Stimulated activated CD4-positive, alpha-beta T cell treated with anti-CD3 and anti-CD28 coated beads, Interleukin-15, amount 100 ng/mL, for 24 hours (primary cell): ENCODE data around the gene ENPP3.

ENCODE experiments used
- DNase-seq: peaks from one replicate; pipeline ENCODE4 v3.0.0-alpha.2; 2020

The ENPP3 gene

DNA sequence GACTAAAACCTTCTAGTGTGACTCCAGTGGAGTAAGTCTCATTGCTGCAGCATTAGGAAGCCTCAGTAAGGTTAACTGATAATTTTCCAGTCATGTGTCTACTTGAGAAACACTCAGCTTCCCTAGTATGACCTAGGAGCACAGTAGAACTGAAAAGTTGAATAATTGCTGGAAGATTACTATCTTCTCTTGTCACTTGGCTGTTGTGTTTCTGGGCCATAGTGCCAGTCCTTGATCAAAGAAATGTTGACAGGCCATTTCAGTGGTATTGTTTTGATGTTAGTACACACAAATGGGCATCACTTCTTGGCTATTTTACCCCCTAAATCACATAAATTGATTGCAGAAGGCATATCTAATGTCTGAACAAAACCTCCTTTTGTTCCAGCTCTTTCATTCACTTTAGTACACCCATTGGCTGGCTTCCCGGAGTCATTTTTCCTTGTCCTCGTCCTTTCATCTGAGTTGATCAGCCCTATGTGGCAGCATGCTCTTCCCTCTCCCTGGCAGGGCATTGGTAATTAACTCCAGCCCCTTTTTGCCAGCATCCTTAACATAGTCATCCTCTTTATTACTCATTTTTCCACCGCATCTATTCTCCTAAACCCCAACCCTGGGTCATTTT, 6.0 kb downstream of the ENPP3 start:
- DNase-seq = no peak

DNA sequence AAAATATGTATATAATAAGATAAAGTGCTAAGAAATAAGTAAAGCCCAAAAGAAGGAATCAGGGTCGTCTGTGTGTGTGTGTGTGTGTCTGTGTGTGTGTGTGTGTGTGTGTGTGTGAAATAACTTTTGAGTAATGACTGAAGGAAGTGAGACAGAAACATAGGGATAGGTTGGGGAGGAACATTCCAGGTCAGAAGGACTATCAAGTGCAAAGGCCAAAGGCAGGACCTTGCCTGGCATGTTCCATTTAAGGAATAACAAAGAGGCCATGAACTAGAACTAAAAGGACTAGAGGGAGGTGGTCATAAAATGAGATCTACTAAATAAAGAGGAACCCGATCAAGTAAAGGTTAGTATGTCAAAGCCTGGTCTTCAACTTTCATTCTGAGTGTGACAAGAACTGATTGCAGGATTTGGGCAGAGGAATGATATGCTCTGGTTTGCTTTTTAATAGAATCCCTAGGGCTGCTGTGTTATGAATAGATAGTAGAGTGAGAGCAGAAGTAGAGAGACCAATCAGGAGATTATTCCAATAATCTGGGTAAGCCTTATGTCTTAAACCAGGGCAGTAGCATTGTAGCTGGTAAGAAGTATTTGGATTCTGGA, 6.9 kb downstream of the ENPP3 start:
- DNase-seq = no peak

DNA sequence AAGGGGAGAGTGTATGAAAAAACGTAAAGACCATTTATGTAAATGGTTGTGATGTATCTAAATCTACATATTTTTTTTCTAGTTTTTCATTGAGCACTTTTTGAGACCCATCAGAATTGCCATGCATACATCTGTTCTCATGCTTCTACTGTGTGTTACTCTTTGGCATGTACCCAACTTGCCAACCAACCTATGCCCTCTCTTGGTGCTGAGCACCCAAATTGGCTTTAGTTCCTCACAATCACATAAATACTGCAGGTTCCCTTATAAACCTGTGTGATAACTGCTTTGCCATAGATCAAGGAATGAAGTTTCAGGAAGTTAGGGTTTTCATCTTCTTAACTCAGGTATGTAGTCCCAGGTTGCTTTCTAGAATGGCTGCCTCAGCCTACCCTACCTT, 7.8 kb downstream of the ENPP3 start:
- no peak for DNase-seq

DNA sequence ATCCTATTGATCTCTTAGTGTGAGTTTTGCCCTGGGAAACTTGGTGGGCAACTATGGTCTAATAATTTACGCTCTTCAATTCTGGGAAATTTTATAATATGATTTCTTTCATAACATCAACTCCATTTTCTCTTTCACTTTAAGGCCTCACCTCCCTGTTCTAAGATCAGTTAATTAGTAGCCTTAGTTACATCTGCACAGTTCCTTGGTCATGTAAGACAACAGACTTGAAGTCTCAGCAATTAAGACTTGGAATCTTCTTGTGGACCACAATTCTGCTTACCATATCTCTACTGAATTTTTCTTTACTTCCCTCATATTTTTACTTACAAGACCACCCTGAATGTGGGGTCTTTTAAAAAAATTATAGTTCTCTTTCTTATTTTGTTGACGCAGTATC, 8.7 kb downstream of the ENPP3 start:
- no peak for DNase-seq

DNA sequence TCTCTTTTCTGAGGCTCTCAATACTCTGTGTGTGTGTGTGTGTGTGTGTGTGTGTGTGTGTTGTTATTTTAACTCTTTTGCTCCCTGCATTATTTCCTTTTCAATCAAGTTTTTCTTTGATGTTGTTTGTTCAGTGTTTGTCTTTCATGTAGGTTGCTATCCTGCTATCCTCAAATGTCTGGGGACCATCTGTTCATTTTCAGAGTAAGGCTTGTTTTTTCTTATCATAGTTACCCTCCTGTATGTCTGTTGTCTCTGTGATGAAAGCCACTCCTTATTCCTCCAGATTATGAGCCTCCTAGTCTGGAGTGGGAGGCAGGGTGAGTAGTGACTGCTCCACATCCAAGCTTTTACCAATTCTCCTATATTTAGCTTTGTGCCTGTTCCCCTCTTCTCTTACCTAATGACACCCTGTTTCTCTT, 9.2 kb downstream of the ENPP3 start:
- DNase-seq = no peak

DNA sequence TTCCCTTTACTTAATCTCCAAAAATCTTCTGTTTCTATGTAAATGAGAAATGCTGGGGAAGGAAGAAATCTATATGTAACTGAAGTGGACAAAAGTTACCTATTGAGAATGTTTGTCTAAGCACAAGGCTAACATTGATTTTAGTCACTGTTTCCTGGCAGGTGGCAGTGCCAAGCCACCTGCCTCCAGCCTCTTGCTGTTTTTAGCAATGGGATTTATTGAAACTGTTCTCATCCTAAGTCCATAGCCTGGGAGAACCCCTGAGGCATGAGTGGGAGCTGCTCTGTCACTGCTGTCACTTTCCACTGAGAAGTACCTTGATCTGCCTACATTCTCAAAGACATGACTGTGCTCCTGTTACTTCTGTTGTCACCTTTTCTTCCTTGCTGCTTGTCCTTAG, 14.7 kb downstream of the ENPP3 start:
- DNase-seq = no peak

DNA sequence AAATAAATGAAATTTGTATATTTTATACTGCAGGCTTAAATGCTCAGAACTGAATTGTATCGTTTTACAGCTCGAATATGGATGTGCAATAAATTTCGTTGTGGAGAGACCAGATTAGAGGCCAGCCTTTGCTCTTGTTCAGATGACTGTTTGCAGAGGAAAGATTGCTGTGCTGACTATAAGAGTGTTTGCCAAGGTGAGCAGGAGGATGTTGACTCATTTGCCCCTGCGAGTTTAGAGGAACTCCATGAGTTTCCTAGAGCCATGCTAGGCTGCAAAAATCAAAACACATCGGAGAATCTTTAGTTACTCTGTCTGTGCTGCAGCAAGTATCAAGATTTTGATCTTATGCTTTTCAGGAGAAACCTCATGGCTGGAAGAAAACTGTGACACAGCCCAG, 15.4 kb downstream of the ENPP3 start:
- DNase-seq = no peak

DNA sequence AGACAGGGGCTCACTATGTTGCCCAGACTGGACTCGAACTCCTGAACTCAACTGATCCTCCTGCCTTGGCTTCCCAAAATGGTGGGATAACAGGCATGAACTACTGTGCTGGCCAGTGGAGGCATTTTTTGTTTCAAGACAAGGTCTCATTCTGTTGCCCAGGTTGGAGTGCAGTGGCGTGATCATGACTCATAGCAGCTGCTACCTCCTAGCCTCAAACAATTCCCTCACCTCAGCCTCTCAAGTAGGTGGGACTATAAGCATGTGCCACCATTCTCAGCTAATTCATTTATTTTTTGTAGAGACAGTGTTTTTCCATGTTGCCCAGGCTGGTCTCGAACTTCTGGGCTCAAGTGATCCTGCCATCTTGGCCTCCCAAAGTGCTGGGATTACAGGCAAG, 17.2 kb downstream of the ENPP3 start:
- DNase-seq = no peak

DNA sequence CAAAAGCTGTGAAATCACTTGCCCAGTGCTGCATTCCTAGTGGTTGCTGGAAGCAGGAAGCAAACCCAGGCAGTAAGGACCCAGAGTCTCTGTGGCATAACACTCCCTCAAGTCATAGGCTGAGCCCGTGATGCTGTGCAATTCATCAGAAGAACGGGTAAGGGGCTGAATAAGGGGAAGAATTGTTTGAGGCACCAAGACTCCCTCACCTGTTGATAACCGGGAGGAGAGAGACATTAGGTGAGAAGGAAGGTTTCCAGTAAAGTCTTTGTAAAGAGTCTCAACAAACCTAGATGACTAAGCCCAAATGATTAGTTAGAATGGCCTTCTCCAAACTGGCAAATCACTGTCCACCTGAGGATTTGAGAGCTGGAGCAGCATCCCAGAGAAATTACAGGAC, 18.3 kb downstream of the ENPP3 start:
- DNase-seq = no peak

DNA sequence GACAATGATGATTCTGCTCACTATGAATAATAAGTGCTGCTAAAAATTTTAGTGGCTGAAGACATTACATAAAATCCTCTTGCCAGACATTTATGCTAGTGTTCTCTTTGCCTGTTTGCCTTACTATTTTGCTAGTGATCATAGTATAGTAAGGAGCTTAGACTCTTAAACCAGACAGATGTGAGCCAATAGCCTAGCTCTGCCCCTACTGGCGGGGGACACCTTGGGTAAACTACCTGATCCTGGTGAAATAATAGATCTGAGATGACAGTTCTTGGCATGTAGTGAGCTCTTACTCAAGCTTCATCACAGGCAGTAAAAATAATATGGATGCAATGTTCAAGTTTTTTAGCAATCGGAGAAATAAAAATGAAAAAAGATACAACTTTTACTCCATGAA, 18.8 kb downstream of the ENPP3 start:
- no peak for DNase-seq

DNA sequence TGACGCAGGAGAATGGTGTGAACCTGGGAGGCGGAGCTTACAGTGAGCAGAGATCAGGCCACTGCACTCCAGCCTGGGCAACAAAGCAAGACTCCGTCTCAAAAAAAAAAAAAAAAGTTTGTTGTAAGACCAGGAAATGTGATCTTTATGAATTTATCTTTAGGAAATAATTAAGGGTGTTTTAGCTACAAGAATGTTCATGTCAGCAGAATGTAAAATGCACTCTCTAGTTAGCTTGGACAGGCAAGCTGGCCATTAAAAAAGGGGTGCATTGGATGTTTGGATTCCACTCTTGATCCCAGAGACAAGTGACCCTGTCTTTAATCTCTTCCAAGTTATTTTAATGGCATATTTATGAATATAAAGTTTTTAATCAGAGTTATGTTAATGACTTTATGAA, 19.6 kb downstream of the ENPP3 start:
- no peak for DNase-seq

DNA sequence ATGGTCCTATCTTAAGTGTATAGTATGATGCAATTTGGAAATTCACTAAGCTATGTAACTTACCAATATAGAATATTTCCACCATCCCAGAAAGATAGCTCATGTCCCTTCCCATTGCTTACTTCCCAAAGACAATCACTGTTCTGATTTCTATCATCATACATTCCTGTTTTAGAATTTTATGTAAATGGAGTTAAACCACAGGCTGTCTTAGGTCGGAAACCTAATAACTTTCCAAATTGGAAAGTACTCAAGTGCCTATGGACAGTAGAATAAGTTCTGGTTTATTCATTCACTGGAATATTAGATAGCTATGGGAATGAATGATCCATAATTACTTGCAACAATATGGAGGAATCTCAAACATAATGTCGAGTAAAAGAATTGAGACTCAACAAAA, 20.1 kb downstream of the ENPP3 start:
- no peak for DNase-seq

DNA sequence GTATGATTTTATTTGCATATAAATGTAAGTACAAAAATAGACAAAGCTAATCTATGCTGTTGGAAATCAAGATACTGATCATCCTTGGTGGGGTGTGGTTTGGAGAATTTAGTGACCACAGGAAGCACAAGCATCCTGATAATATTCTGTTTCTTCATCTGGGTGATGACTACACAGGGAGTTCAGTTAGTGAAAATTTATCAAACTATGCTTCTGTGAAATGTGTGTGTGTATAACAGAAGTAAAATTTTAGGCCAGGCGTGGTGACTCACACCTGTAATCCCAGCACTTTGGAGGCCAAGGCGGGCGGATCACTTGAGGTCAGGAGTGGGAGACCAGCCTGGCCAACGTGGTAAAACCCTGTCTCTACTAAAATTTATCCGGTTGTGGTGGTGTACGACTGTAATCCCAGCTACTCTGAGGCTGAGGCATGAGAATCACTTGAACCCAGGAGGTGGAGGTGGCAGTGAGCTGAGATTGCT, 20.6 kb downstream of the ENPP3 start:
- DNase-seq = no peak

DNA sequence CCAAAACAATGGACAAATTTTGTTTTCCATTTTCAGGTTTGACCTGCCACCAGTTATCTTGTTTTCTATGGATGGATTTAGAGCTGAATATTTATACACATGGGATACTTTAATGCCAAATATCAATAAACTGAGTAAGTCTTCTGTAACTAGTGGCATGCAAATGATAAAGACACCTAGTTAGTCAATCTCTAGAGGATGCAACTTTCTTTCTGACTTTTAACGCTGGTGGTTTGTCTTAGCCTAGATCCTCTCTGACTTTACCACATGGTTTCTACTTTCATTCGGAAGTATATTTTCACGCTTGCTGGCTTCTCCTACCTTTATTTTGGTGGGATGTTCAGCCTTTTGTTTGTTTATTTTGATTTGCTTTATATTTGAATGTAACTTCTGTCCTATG, 21.2 kb downstream of the ENPP3 start:
- no peak for DNase-seq

DNA sequence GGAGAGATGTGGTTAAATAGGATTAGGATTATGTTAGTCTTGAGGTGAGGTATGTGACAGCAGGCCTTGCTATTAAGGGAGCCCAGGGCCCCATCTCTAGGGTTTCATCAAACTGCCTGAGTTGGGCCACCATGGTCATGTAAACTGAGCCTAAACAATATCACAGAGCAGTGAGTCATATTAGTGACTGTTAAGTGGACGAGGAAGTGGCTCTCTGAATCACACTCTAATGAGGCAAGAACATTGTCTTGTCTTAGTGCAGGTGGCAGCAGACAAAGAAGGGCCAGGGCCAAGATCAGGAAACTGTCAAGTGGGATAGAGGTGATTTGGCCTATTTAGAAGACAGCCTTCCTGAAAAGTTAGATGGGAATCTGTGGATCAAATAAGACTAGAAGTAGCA, 23.1 kb downstream of the ENPP3 start:
- no peak for DNase-seq

DNA sequence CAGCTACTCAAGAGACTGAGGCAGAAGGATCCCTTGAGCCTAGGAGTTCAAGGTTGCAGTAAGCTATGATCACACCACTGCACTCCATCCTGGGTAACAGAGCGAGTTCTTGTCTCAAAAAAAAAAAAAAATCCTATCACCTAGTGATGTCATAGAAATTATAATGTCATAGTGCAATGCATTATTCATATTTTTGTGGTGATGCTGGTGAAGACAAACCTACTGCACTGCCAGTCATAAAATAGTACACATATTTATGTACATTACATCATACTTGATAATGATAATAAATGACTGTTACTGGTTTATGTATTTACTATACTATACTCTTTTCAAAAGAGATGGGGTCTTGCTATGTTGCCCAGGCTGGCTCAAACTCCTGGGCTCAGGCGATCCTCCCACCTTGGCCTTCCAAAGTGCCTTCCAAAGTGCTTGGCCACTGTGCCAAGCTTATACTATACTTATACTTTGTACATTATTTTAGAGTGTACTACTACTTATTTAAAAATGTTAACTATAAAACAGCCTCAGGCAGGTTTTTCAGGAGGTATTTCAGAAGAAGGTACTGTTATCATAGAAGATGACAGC, 26.6 kb downstream of the ENPP3 start:
- DNase-seq = no peak

DNA sequence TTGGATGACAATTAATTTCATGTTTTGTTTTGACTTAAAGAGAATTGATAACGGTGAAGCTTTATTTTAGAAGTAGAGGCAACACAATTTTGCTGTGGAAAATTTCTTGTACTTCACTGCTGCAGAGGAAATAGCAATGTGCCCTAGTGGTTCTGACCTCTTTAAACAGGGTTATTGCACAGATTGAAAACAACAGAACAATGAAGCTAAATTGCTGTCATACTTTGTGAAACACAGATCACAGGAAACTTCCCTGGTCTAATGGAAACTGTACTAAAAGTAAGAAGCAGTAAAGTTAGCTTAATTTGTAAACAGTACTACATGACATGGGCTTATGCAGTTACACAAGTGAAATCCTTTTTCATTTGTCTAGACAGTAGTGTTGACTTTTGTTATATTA, 32.8 kb downstream of the ENPP3 start:
- no peak for DNase-seq

DNA sequence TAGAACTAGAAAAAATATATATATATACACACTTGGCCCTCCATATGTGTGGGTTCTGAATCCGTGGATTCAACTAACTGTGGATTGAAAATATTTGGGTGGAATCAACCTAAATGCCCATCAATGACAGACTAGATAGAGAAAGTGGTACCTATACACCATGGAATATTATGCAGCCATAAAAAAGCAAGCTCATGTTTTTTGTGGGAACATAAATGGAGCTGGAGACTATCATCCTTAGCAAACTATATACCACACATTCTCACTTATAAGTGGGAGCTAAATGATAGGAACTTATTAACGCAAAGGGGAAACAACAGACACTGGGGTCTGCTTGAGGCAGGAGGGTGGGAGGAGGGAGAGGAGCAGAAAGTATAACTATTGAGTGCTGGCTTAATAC, 36.1 kb downstream of the ENPP3 start:
- no peak for DNase-seq

DNA sequence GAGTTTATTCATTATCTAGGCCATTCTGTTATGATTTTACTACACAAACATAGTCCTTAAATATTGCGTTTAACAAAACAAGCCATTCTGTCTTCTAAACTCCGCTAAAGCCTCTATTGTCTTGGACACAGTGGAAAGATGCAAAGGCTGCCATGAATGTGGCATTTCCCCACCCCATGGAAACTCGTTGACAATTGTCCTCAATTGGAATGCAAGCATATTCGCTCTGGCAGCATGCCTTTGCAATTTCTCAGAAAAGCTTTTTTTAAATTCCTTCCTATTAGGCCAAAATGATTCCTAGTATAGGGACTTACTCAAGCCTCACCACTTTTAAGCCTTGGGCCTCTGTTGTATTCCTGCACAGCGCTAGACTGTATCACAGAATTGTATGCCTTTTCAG, 41.3 kb downstream of the ENPP3 start:
- no peak for DNase-seq

DNA sequence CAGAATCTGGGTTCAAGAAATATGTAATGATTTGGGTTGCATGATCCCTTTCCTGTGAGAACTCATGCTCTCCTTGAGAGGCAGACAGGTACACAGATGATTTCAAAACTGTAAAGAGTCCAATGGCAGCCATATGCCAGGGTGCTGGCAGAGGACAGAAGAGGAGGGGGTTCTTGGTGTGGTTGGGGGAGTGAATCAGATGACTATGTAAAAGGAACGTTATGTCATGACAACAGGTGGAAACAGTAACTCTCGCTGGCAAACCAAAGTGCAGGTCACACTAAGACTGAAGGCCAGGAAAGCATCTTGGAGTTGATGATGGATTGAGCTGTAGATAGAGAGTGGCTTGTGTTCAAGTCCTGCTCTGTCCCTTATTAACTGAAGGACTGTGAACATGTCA, 43.8 kb downstream of the ENPP3 start:
- DNase-seq = no peak

DNA sequence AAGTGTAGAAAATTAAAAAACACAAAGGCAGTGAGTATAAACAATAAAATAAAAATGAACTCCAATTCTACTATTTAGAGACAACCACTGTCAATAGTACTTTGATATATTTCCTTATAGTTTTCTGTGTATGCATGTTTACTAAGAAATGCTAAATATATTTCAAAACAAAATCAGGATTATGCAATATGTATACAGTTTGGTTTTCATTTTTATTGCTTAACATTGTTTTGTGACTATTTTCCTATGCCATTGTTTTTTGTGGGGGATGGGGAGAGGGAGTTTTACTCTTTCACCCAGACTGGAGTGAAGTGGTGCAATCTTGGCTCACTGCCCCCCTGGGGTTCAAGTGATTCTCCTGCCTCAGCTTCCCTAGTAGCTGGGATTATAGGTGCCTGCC, 44.5 kb downstream of the ENPP3 start:
- DNase-seq = no peak

DNA sequence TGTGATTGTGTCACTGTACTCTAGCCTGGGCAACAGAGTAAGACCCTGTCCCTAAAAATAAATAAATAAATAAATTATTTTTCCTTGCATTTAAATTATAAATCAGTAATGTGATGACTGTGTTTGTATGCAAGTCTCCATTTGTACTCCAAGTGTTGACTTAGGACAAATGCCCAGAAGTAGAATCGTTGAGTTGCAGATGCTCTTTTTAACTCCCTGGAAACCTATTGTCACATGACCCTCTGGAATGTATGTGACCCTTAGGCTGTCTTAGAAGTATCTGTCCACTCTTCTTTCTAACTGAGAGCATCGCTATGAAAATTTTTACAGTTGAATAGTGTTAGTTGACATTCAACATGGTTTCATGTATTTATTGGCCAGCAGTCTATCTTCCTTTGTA, 45.3 kb downstream of the ENPP3 start:
- DNase-seq = no peak

DNA sequence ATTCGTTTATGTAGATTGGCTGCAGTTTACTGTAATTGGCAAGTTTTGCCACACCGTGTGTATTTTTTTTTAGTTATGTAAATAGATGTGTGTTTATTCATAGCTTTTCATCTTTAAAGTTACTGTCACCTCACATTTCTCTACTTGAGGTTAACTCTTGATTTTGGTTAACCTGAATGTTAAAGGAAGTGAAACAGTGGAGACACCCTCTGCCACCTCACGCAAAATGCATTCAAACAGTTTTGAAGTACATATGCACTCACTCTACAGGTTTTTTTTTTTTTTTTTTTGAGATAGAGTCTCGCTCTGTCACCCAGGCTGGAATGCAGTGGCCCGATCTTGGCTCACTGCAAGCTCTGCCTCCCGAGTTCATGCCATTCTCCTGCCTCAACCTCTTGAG, 46.4 kb downstream of the ENPP3 start:
- no peak for DNase-seq

DNA sequence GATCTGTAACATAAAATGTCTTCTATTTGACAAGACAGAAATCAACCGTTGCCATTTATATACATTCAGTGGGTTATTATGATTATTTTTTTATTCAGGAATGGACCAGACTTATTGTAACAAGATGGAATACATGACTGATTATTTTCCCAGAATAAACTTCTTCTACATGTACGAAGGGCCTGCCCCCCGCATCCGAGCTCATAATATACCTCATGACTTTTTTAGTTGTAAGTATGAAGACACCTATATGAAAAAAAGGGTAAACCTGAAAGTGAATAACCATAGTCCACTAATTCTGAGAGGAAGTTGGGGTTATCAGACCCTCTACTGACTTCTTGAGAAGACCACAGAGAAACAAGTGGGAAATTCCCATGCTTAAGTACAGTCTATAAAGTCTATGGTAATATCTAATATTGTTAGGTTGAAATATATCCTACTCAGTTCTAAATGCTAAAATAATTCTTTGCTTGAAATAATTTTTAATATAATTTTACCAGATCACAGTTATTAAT, 48.2 kb downstream of the ENPP3 start:
- DNase-seq = peak; percentile 31

DNA sequence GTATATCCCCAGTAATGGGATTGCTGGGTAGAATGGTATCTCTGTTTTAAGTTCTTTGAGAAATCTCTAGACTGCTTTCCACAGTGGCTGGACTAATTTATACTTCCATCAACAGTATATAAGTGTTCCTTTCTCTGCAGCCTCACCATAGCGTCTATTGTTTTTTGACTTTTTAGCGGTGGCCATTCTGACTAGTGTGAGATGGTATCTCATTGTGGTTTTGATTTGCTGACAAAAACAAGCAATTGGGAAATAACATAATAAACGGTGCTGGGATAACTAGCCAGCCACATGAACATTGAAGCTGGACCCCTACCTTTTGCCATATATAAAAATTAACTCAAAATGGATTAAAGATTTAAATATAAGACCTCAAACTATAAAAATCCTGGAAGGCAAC, 49.9 kb downstream of the ENPP3 start:
- no peak for DNase-seq
